Right atrium auricular region (tissue), 2 donors: ENCODE results near the gene TUBGCP2. TPM values are rescaled to one million over a fixed set of nuclear protein-coding genes. Genes with fewer than 3 reads are reported as not detected.

Experiments used
- DNase-seq: peaks from one replicate; pipeline ENCODE4 v3.0.0-alpha.2; 2019; ENCODE audit warnings: low spot score
- H3K27ac ChIP-seq, 2 donors: fragments of 200-600 bp; sonication (generic); 1 replicate in 1 of 2; 2 replicates in 1 of 2; pipeline ENCODE4 v1.5.1; 2016 to 2019
- H3K27me3 ChIP-seq, 2 donors: fragments of 200-600 bp; sonication (generic); one replicate each; pipeline versions ENCODE4 v1.5.1 to v1.6.0; 2017 to 2019
- H3K36me3 ChIP-seq: fragments of 200-600 bp; sonication (generic); one replicate; pipeline ENCODE4 v1.5.1; 2016
- H3K4me1 ChIP-seq, 2 donors: fragments of 200-600 bp; sonication (generic); one replicate each; pipeline versions ENCODE4 v1.5.1 to v1.6.0; 2017 to 2019
- H3K4me3 ChIP-seq, 2 donors: fragments of 200-600 bp; sonication (generic); 1 replicate in 1 of 2; 2 replicates in 1 of 2; pipeline ENCODE4 v1.5.1; 2017 to 2019; ENCODE audit warnings: mild to moderate bottlenecking in 1 of 2, moderate library complexity in 1 of 2
- H3K9me3 ChIP-seq, 2 donors: fragments of 200-600 bp; sonication (generic); one replicate each; pipeline ENCODE4 v1.5.1; 2019
- CTCF ChIP-seq, 2 donors: fragments of 200-600 bp; sonication (generic); IDR thresholded peaks; one replicate each; pipeline ENCODE4 v1.5.1; 2019; ENCODE audit warnings: antibody characterized with exemption in 2 of 2
- total RNA-seq, 2 donors: library from RNA; depleted of rRNA; stranded (reverse); fragments of >200 nt; gene quantifications; one replicate each; pipeline ENCODE4 v1.1.0, GENCODE V29; 2016

The TUBGCP2 gene
- total RNA-seq, 2 donors from 2014 or later, result 22.1 to 30.4 TPM

- no peak for DNase-seq
- Histone ChIP-seq H3K9me3 (no peaks in the 10 kb centered on the region), H3K27ac (no peak overlapping the region), H3K27me3 (no peaks in the 10 kb centered on the region), H3K4me3 (no peak overlapping the region), H3K4me1 (no peaks in the 10 kb centered on the region), H3K36me3 (peaks cover 94% of the 10 kb centered on the region)
- TF ChIP-seq CTCF (IDR thresholded peaks at IDR 0.05), result no peak
Measured at GRCh38 chr10:133283931-133284330, 24.7 kb downstream of the TUBGCP2 start.

- H3K36me3 ChIP-seq, result peaks cover 85% of the 10 kb centered on the region
- TF ChIP-seq CTCF (IDR thresholded peaks at IDR 0.05), result no peak
Measured at GRCh38 chr10:133282846-133283390, 25.8 kb downstream of the TUBGCP2 start.

GRCh38 chr10:133281628-133282372 lies 26.9 kb downstream of the TUBGCP2 start:
- no peak for TF ChIP-seq CTCF (IDR thresholded peaks at IDR 0.05)
- Histone ChIP-seq H3K36me3 (peaks cover 76% of the 10 kb centered on the region), H3K4me3 (no peak overlapping the region), H3K9me3 (no peaks in the 10 kb centered on the region), H3K27ac (no peak overlapping the region), H3K4me1 (peaks cover 0 to 15% of the 10 kb centered on the region in 2 donors), H3K27me3 (no peaks in the 10 kb centered on the region)
- DNase-seq, result no peak

More at GRCh38 chr10:133282846-133283390, 25.8 kb downstream of the TUBGCP2 start:
- H3K4me3 ChIP-seq, result no peak overlapping the region
- no peaks in the 10 kb centered on the region for H3K9me3 ChIP-seq
- no peak for DNase-seq
- H3K27ac ChIP-seq, result no peak overlapping the region
- H3K27me3 ChIP-seq, result no peaks in the 10 kb centered on the region
- peaks cover 0 to 3% of the 10 kb centered on the region in 2 donors for H3K4me1 ChIP-seq

- no peaks in the 10 kb centered on the region for H3K9me3 ChIP-seq
- no peak overlapping the region for H3K27ac ChIP-seq
- TF ChIP-seq CTCF (IDR thresholded peaks at IDR 0.05), result no peak
- no peak overlapping the region for H3K4me3 ChIP-seq
- peaks cover 4 to 5% of the 10 kb centered on the region in 2 donors for H3K27me3 ChIP-seq
- DNase-seq, result no peak
- H3K4me1 ChIP-seq, result peaks cover 0 to 22% of the 10 kb centered on the region in 2 donors
- peaks cover 69% of the 10 kb centered on the region for H3K36me3 ChIP-seq
Measured at GRCh38 chr10:133281084-133281483, 27.6 kb downstream of the TUBGCP2 start.

- no peak overlapping the region for H3K4me3 ChIP-seq
- peaks cover 5% of the 10 kb centered on the region in 2 donors for H3K27me3 ChIP-seq
- H3K36me3 ChIP-seq, result peaks cover 65% of the 10 kb centered on the region
- peaks cover 0 to 22% of the 10 kb centered on the region in 2 donors for H3K4me1 ChIP-seq
- TF ChIP-seq CTCF (IDR thresholded peaks at IDR 0.05), result no peak
- H3K9me3 ChIP-seq, result no peaks in the 10 kb centered on the region
- H3K27ac ChIP-seq, result no peak overlapping the region
- DNase-seq, result no peak
Measured at GRCh38 chr10:133280391-133281059, 28.1 kb downstream of the TUBGCP2 start.
